Prostate gland (tissue), 2 donors: ENCODE results near the gene MTMR4. TPM values are rescaled to one million over a fixed set of nuclear protein-coding genes. Genes with fewer than 3 reads are reported as not detected.
"Not testable (repeated sequence)": the region's sequence is repeated elsewhere in the genome, so short reads cannot be mapped to it uniquely, and the experiment has no call there.

Experiments used
- DNase-seq: peaks from one replicate; pipeline ENCODE4 v3.0.0-alpha.2; 2019; ENCODE audit warnings: low spot score
- H3K27ac ChIP-seq, 2 donors: fragments of 200-600 bp; sonication (generic); 2 replicates each; pipeline ENCODE4 v1.5.1; 2017 to 2019
- H3K27me3 ChIP-seq: fragments of 200-600 bp; sonication (generic); replicated peaks from 2 replicates; pipeline ENCODE4 v1.5.1; 2019; ENCODE audit not compliant: insufficient read depth
- H3K36me3 ChIP-seq, 2 donors: fragments of 200-600 bp; sonication (generic); 1 replicate in 1 of 2; 2 replicates in 1 of 2; pipeline versions ENCODE4 v1.5.1 to v1.8.1; 2017 to 2019
- H3K4me1 ChIP-seq: fragments of 200-600 bp; sonication (generic); replicated peaks from 2 replicates; pipeline ENCODE4 v1.5.1; 2019
- H3K4me3 ChIP-seq, 2 donors: fragments of 200-600 bp; sonication (generic); 2 replicates each; pipeline ENCODE4 v1.5.1; 2017 to 2019
- H3K9me3 ChIP-seq: fragments of 200-600 bp; sonication (generic); 2 replicates; pipeline ENCODE4 v1.5.1; 2017
- CTCF ChIP-seq, 4 experiments: fragments of 200-600 bp in 2 of 4; fragments of 450-650 bp in 2 of 4; sonication (generic) in 2 of 4; IDR thresholded peaks; 1 replicate in 3 of 4; 2 replicates in 1 of 4; pipeline ENCODE4 v1.5.1; 2016 to 2019; ENCODE audit warnings: antibody characterized with exemption in 4 of 4, mild to moderate bottlenecking in 2 of 4, moderate library complexity in 2 of 4
- POLR2A ChIP-seq: fragments of 450-650 bp; IDR thresholded peaks from one replicate; pipeline ENCODE4 v1.6.1; 2016; ENCODE audit warnings: antibody characterized with exemption, mild to moderate bottlenecking
- POLR2AphosphoS5 ChIP-seq: sonication (generic); formaldehyde crosslinking; IDR thresholded peaks from one replicate; pipeline ENCODE4 v1.6.1; 2017; ENCODE audit warnings: antibody characterized with exemption
- WGBS: methylation state at CpG from one replicate; pipeline ENCODE4 v1.1.5; 2018; 5-methylcytosine and 5-hydroxymethylcytosine counted together
- intact Hi-C: fragments of 100-400 bp; cut with DNase I; formaldehyde crosslinking; loops from one replicate; pipeline ENCODE4 v1.14.2; 2022
- total RNA-seq, 2 donors: library from RNA; depleted of rRNA; stranded (reverse); fragments of >200 nt; gene quantifications; one replicate each; pipeline ENCODE4 v1.1.0, GENCODE V29; 2016

The MTMR4 gene
- total RNA-seq, 2 donors from 2014 or later = 50.7 to 179 TPM

- no peaks in the 10 kb centered on the region for H3K4me1 ChIP-seq
- peaks cover 22 to 38% of the 10 kb centered on the region in 2 donors for H3K36me3 ChIP-seq
- no peaks in the 10 kb centered on the region for H3K27me3 ChIP-seq
- H3K9me3 ChIP-seq = no peaks in the 10 kb centered on the region
- TF ChIP-seq POLR2AphosphoS5 = no peak
- TF ChIP-seq CTCF (IDR thresholded peaks at IDR 0.05) = no peak
- no peak for TF ChIP-seq POLR2A
- DNase-seq = no peak
- intact Hi-C loops = no loop called here
- WGBS = 92% methylated on average over 13 of the region's 13 CpGs
- no peak overlapping the region for H3K4me3 ChIP-seq
- H3K27ac ChIP-seq = no peak overlapping the region
These were observed 7.3 kb downstream of the MTMR4 start for GRCh38 chr17:58507123-58507634.

GRCh38 chr17:58506354-58507080, 7.9 kb downstream of the MTMR4 start:
- no peaks in the 10 kb centered on the region for H3K4me1 ChIP-seq
- intact Hi-C loops = no loop called here
- no peak for TF ChIP-seq POLR2AphosphoS5
- TF ChIP-seq POLR2A = no peak
- no peak for TF ChIP-seq CTCF (IDR thresholded peaks at IDR 0.05)
- WGBS = 95% methylated on average over 7 of the region's 7 CpGs
- no peak for DNase-seq
- H3K36me3 ChIP-seq = peaks cover 22 to 38% of the 10 kb centered on the region in 2 donors
- H3K9me3 ChIP-seq = no peaks in the 10 kb centered on the region
- no peak overlapping the region for H3K27ac ChIP-seq
- no peaks in the 10 kb centered on the region for H3K27me3 ChIP-seq
- H3K4me3 ChIP-seq = no peak overlapping the region

- DNase-seq = no peak
- H3K36me3 ChIP-seq = peaks cover 22 to 38% of the 10 kb centered on the region in 2 donors
- no peaks in the 10 kb centered on the region for H3K27me3 ChIP-seq
- intact Hi-C loops = no loop called here
- no peak overlapping the region for H3K4me3 ChIP-seq
- no peaks in the 10 kb centered on the region for H3K4me1 ChIP-seq
- no peak overlapping the region for H3K27ac ChIP-seq
- H3K9me3 ChIP-seq = no peaks in the 10 kb centered on the region
- TF ChIP-seq POLR2AphosphoS5 = no peak
- TF ChIP-seq CTCF (IDR thresholded peaks at IDR 0.05) = no peak
- TF ChIP-seq POLR2A = no peak
- 79% methylated on average over 11 of the region's 11 CpGs for WGBS
These were observed 9.5 kb downstream of the MTMR4 start for GRCh38 chr17:58504826-58505351.

- DNase-seq = no peak
- peaks cover 19 to 38% of the 10 kb centered on the region in 2 donors for H3K36me3 ChIP-seq
These were observed 10.6 kb downstream of the MTMR4 start for GRCh38 chr17:58503866-58504265.

GRCh38 chr17:58503134-58503533, 11.3 kb downstream of the MTMR4 start:
- intact Hi-C loops, H3K27ac ChIP-seq, H3K4me1 ChIP-seq, DNase-seq, H3K27me3 ChIP-seq, H3K4me3 ChIP-seq, H3K9me3 ChIP-seq: not testable (repeated sequence)
- WGBS = 94% methylated on average over 6 of the region's 6 CpGs
- peaks cover 13 to 31% of the 10 kb centered on the region in 2 donors for H3K36me3 ChIP-seq

More at GRCh38 chr17:58503866-58504265, 10.6 kb downstream of the MTMR4 start:
- no peaks in the 10 kb centered on the region for H3K4me1 ChIP-seq
- H3K27ac ChIP-seq = no peak overlapping the region
- no peak overlapping the region for H3K4me3 ChIP-seq
- TF ChIP-seq POLR2A (no peak), POLR2AphosphoS5 (no peak), CTCF (IDR thresholded peaks at IDR 0.05) (no peak)
- no peaks in the 10 kb centered on the region for H3K27me3 ChIP-seq
- intact Hi-C loops = no loop called here
- no peaks in the 10 kb centered on the region for H3K9me3 ChIP-seq
- WGBS = 84% methylated on average over 8 of the region's 8 CpGs
